WERI-Rb-1 (cell line): ENCODE measurements around the gene PTPRD.

ENCODE experiments used
- DNase-seq: peaks from one replicate; pipeline ENCODE4 v3.0.0-alpha.2; 2020
- H3K27ac ChIP-seq: fragments of 250-450 bp; sonication (Bioruptor Pico); 2 replicates; pipeline ENCODE4 v1.5.1; 2020; ENCODE audit warnings: mild to moderate bottlenecking, moderate library complexity
- H3K27me3 ChIP-seq: fragments of 250-450 bp; sonication (Bioruptor Pico); 2 replicates; pipeline ENCODE4 v1.5.1; 2021; ENCODE audit warnings: mild to moderate bottlenecking, low read depth, moderate library complexity; ENCODE audit not compliant: insufficient read depth, severe bottlenecking
- H3K36me3 ChIP-seq: fragments of 250-450 bp; sonication (Bioruptor Pico); 2 replicates; pipeline ENCODE4 v1.5.1; 2020; ENCODE audit warnings: mild to moderate bottlenecking, moderate library complexity
- H3K4me3 ChIP-seq: 2 replicates; pipeline ENCODE4 v1.5.1; 2011; ENCODE audit warnings: low read depth, mild to moderate bottlenecking, control low read depth, low read length
- H3K9me3 ChIP-seq: fragments of 250-450 bp; sonication (Bioruptor Pico); 2 replicates; pipeline ENCODE4 v1.5.1; 2021; ENCODE audit warnings: mild to moderate bottlenecking, moderate library complexity; ENCODE audit not compliant: severe bottlenecking
- CTCF ChIP-seq: IDR thresholded peaks from 2 replicates; pipeline ENCODE4 v1.5.1; 2011; ENCODE audit warnings: low read depth, mild to moderate bottlenecking, control low read depth, inconsistent platforms, low read length

Gene PTPRD

GRCh38 chr9:9216934-9217333 is 1395.9 kb downstream of the PTPRD start:
- no peaks in the 10 kb centered on the region for H3K27me3 ChIP-seq
- DNase-seq: no peak
- no peaks in the 10 kb centered on the region for H3K9me3 ChIP-seq
- no peak for TF ChIP-seq CTCF
- H3K4me3 ChIP-seq: no peak overlapping the region
- H3K27ac ChIP-seq: no peak overlapping the region
- H3K36me3 ChIP-seq: no peaks in the 10 kb centered on the region

- Histone ChIP-seq H3K36me3 (no peaks in the 10 kb centered on the region), H3K4me3 (no peak overlapping the region), H3K27ac (no peak overlapping the region), H3K9me3 (no peaks in the 10 kb centered on the region), H3K27me3 (no peaks in the 10 kb centered on the region)
- TF ChIP-seq CTCF: no peak
- DNase-seq: no peak
Measured at GRCh38 chr9:9215050-9215449, 1397.8 kb downstream of the PTPRD start.

- H3K9me3 ChIP-seq: no peaks in the 10 kb centered on the region
- TF ChIP-seq CTCF: no peak
- no peaks in the 10 kb centered on the region for H3K36me3 ChIP-seq
- no peak overlapping the region for H3K4me3 ChIP-seq
- no peak overlapping the region for H3K27ac ChIP-seq
- H3K27me3 ChIP-seq: no peaks in the 10 kb centered on the region
- DNase-seq: no peak
Measured at GRCh38 chr9:9214066-9214465, 1398.7 kb downstream of the PTPRD start.

GRCh38 chr9:9212963-9213362 is 1399.8 kb downstream of the PTPRD start:
- H3K27ac ChIP-seq: no peak overlapping the region
- no peaks in the 10 kb centered on the region for H3K27me3 ChIP-seq
- H3K36me3 ChIP-seq: no peaks in the 10 kb centered on the region
- H3K9me3 ChIP-seq: no peaks in the 10 kb centered on the region
- no peak for DNase-seq
- no peak overlapping the region for H3K4me3 ChIP-seq
- no peak for TF ChIP-seq CTCF

GRCh38 chr9:9202276-9202675 is 1410.5 kb downstream of the PTPRD start:
- Histone ChIP-seq H3K36me3 (no peaks in the 10 kb centered on the region), H3K27me3 (no peaks in the 10 kb centered on the region), H3K4me3 (no peak overlapping the region), H3K27ac (no peak overlapping the region), H3K9me3 (no peaks in the 10 kb centered on the region)
- no peak for TF ChIP-seq CTCF
- DNase-seq: no peak

- no peak for TF ChIP-seq CTCF
- H3K27ac ChIP-seq: no peak overlapping the region
- H3K36me3 ChIP-seq: no peaks in the 10 kb centered on the region
- H3K4me3 ChIP-seq: no peak overlapping the region
- no peaks in the 10 kb centered on the region for H3K27me3 ChIP-seq
- no peaks in the 10 kb centered on the region for H3K9me3 ChIP-seq
- no peak for DNase-seq
Measured at GRCh38 chr9:9186086-9186485, 1426.7 kb downstream of the PTPRD start.
